Lung (tissue), 12 donors: ENCODE measurements around the gene CTDNEP1. TPM values are rescaled to one million over a fixed set of nuclear protein-coding genes. Genes with fewer than 3 reads are reported as not detected.

Experiments
- ATAC-seq: fragments of 200-7000 bp; cut with Tn5 transposase; one replicate; pipeline ENCODE4 v1.9.1; 2020; ENCODE audit warnings: moderate number of reproducible peaks; ENCODE audit not compliant: insufficient read depth, low FRiP score
- DNase-seq, 3 donors: peaks; one replicate each; pipeline ENCODE4 v3.0.0-alpha.2; 2013 to 2017
- H3K27ac ChIP-seq, 2 donors: one replicate each; pipeline ENCODE4 v1.5.1; 2013; ENCODE audit warnings: mild to moderate bottlenecking in 2 of 2, moderate library complexity in 2 of 2, control low read depth in 1 of 2, inconsistent platforms in 1 of 2, low read depth in 1 of 2, low read length in 1 of 2
- H3K27me3 ChIP-seq, 3 donors: one replicate each; pipeline ENCODE4 v1.5.1; 2013; ENCODE audit warnings: low read length in 2 of 3; ENCODE audit not compliant: control insufficient read depth in 3 of 3, insufficient read depth in 3 of 3
- H3K36me3 ChIP-seq, 4 donors: one replicate each; pipeline ENCODE4 v1.5.1; 2013; ENCODE audit warnings: low read length in 4 of 4, mild to moderate bottlenecking in 1 of 4, moderate library complexity in 1 of 4; ENCODE audit not compliant: control insufficient read depth in 4 of 4, insufficient read depth in 4 of 4
- H3K4me1 ChIP-seq, 5 donors: one replicate each; pipeline ENCODE4 v1.5.1; 2013; ENCODE audit warnings: low read length in 5 of 5, mild to moderate bottlenecking in 2 of 5, moderate library complexity in 1 of 5; ENCODE audit not compliant: control insufficient read depth in 5 of 5, insufficient read depth in 5 of 5
- H3K4me3 ChIP-seq: one replicate; pipeline ENCODE4 v1.5.1; 2013; ENCODE audit warnings: mild to moderate bottlenecking, control low read depth, moderate library complexity
- H3K9ac ChIP-seq, 2 donors: one replicate each; pipeline ENCODE4 v1.5.1; 2013; ENCODE audit warnings: low read length in 2 of 2, control low read depth in 1 of 2; ENCODE audit not compliant: insufficient read depth in 1 of 2
- H3K9me3 ChIP-seq, 4 donors: one replicate each; pipeline ENCODE4 v1.5.1; 2013; ENCODE audit warnings: low read length in 3 of 4, mild to moderate bottlenecking in 1 of 4, moderate library complexity in 1 of 4; ENCODE audit not compliant: control insufficient read depth in 4 of 4, insufficient read depth in 3 of 4
- CTCF ChIP-seq: IDR thresholded peaks from 2 replicates; pipeline ENCODE4 v1.5.1; 2012; ENCODE audit warnings: mild to moderate bottlenecking; ENCODE audit errors: control extremely low read depth, extremely low read depth
- WGBS, 2 donors: extraction: QIAGEN DNeasy Blood & Tissue Kit; methylation state at CpG; one replicate each; pipeline ENCODE4 v1.1.7; 2013; 5-methylcytosine and 5-hydroxymethylcytosine counted together
- polyA plus RNA-seq, 2 donors: library from polyadenylated mRNA; stranded (reverse); fragments of 200-250 nt; gene quantifications; one replicate each; pipeline ENCODE4 v1.2.1, GENCODE V29; 2013
- total RNA-seq, 2 donors: library from RNA; depleted of rRNA in 1 of 2; stranded (reverse); fragments of >200 nt in 1 of 2; gene quantifications; one replicate each; pipeline ENCODE4 v1.2.1, GENCODE V29; 2014 to 2021
- donor health status: control.
- donor health status: control.
- donor health status: Bipolar disorder and iron deficiency.
- donor health status: healthy.
- donor health status: DM: yes; HTN: yes; CAD: no.

The CTDNEP1 gene
- total and polyA plus RNA-seq, 4 donors: 72.5 to 126 (median 90.3) TPM

GRCh38 chr17:7204828-7205461 is 46.6 kb downstream of the CTDNEP1 start:
- H3K4me3 ChIP-seq: peak overlapping the region; percentile 2
- H3K4me1 ChIP-seq: peaks cover 0 to 17% (median 6%) of the 10 kb centered on the region in 5 donors
- no peak overlapping the region for H3K9ac ChIP-seq
- H3K9me3 ChIP-seq: no peaks in the 10 kb centered on the region
- H3K27me3 ChIP-seq: no peaks in the 10 kb centered on the region
- H3K27ac ChIP-seq: peak overlapping the region in 1 of 2 donors; percentile 2
- no peak for TF ChIP-seq CTCF
- WGBS, 2 donors: 1% methylated on average over 32 to 34 of the region's 34 CpGs
- ATAC-seq: peak; percentile 78
- H3K36me3 ChIP-seq: peaks cover 0 to 14% (median 6%) of the 10 kb centered on the region in 4 donors
- peak; percentile 93 to 95 (median 95) for DNase-seq

- Histone ChIP-seq H3K36me3 (peaks cover 0 to 15% (median 6%) of the 10 kb centered on the region in 4 donors), H3K4me1 (peaks cover 0 to 17% (median 6%) of the 10 kb centered on the region in 5 donors), H3K9ac (peak overlapping the region in 1 of 2 donors; percentile 7), H3K4me3 (no peak overlapping the region), H3K27ac (no peak overlapping the region), H3K27me3 (no peaks in the 10 kb centered on the region), H3K9me3 (no peaks in the 10 kb centered on the region)
- DNase-seq (peak in 2 of 3 donors; percentile 54 to 57), ATAC-seq (no peak)
- 72 to 89% methylated on average over 15 of the region's 15 CpGs for WGBS, 2 donors
- no peak for TF ChIP-seq CTCF
Observed at GRCh38 chr17:7204336-7204735, 47.2 kb downstream of the CTDNEP1 start.

- Histone ChIP-seq H3K36me3 (peaks cover 0 to 15% (median 6%) of the 10 kb centered on the region in 4 donors), H3K27ac (no peak overlapping the region), H3K27me3 (no peaks in the 10 kb centered on the region), H3K4me3 (no peak overlapping the region), H3K4me1 (peaks cover 0 to 12% (median 6%) of the 10 kb centered on the region in 5 donors), H3K9ac (no peak overlapping the region), H3K9me3 (no peaks in the 10 kb centered on the region)
- no peak for TF ChIP-seq CTCF
- DNase-seq (no peak), ATAC-seq (no peak)
- WGBS, 2 donors: 90 to 92% methylated on average over 16 of the region's 16 CpGs
Observed at GRCh38 chr17:7203391-7203790, 48.1 kb downstream of the CTDNEP1 start.
